Activated CD4-positive, alpha-beta T cell treated with anti-CD3 and anti-CD28 coated beads, Interleukin-2, amount 50 U/mL, for 48 hours (primary cell): ENCODE measurements around the gene CFD.

ENCODE experiments used
- DNase-seq, 2 experiments: peaks; one replicate each; pipeline ENCODE4 v3.0.0-alpha.2; 2020

Gene CFD

GRCh38 chr19:911197-912033, 52.0 kb downstream of the CFD start:
- DNase-seq = no peak

- no peak for DNase-seq
Observed at GRCh38 chr19:912181-913079, 53.0 kb downstream of the CFD start.
